SIG-M5 treated with dmso at 0.1 percent for 504 hours (cell line): ENCODE measurements around the gene TSEN2.
A peak's percentile ranks its signal among the peaks of the same experiment; 100 is the strongest.
"Not testable (repeated sequence)": the region's sequence is repeated elsewhere in the genome, so short reads cannot be mapped to it uniquely, and the experiment has no call there.

Experiments used
- DNase-seq: peaks from one replicate; lab custom pipeline; 2025; ENCODE audit not compliant: unreplicated experiment; lab: John Stamatoyannopoulos, UW

Gene TSEN2

DNA sequence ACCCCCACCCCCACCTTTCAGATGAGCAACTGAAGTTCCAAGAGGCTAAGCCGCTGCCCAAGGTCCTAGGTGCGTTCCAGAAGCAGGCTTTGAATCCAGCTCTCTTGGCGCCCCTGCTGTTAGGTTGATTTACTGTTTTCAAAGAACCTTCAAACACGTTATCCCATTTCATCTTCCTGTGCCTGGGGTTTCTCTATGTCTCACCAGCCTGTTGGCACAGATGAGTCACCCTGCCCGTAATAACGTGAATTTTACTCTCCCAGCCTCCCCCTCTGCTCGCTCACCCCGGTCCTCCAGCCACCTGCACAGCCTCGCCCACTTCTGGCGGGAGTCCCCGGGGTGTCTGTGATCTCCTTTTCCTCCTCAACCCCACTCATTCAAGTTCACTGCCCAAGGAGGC, 13.0 kb upstream of the TSEN2 start:
- DNase-seq = peak; percentile 58

DNA sequence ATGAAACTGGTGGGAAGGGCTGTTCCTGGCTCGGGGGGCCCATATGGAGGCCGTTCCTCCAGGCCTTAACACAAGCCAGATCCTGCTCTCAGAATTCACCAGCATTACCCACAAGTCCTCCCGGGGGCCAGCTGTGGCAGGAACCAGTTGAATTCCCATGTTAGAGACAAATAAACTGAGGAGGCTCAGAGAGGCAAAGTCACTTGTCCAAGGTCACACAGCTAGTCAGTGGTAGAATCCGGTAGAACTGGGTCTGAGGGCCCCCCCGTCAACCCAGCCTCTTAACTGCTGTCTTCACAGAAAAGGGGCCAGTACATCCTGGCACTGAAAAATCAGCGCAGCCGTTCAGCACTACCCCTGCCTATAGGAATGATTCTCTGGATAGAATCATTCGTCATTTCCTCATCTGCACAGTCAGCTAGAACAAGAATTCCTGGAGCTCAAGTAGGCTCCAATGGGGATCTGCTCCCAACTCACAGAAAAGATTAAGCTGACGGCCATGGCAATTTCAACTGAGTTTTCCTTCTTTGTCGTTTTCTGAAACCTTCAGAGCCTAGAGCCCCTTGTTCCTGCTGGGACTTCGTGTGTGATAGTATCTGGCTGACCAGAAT, 12.2 kb upstream of the TSEN2 start:
- no peak for DNase-seq

DNA sequence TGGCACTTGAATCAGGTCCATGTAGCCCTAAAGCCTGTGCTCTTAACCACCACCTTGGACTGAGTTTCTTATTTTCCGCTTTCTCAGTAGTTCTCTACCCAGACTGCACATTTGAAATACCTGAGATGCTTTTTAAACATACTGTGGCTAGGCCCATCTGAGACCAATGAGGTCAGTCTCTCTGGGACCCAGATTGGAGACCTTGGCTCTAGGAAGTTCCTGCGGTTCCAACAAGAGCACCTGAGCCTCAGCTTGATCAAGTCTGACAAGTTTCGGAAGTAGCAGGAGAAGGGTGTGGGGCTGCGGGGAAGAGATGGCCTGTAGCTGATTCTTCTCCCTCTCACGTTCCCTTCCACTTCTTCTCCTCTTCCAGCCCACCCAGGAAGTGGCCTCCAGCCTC, 11.5 kb upstream of the TSEN2 start:
- no peak for DNase-seq

DNA sequence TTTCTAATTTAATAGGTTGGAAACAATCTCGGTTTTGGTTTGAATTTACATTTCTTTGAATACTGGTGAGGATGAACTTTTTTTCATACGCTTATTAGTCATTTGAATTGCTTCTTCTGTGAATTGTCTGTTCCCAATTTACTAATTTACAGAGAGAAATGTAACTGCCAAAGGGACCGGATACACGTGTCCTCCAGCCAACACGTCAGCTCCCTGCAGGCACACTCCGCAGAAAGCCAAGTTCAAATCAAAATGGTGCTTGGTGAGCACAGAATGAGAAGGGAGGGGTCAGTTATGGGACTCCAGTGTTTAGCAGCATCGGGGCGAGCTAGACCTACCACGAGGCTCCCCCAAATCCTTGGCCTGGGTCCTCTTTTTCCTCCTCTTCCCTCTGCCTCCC, 10.8 kb upstream of the TSEN2 start:
- no peak for DNase-seq

DNA sequence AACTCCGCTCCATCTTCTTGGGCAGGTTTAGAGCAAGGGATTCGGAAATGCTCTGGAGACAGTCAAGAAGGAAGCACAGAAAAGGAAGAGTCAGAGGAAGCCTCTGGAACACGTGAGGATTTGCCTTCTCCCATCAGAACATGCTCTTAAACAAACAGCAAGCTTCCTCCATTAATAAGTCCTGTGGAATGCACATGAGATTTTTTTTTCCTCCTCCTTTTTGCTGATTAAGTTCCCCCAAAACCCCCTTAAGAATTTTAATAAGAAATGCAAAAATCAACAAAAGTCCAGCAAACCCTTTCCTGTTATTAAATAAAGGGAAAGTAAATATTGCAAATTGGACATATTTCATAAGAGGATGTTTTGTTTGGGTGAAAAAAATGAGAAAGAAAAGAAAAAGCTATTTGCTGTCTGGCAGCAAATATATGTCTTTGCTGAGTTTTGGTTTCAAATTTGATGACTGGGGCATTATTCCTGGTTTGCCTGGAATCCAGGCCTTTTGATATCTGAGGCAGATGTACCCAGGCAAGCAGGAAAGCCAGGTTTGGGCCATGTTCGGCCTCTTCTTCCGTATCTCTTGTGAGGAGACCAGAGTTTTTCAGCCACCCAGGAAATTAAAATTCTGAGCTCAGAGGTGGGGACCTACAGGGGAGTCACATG, 7.9 kb upstream of the TSEN2 start:
- no peak for DNase-seq

DNA sequence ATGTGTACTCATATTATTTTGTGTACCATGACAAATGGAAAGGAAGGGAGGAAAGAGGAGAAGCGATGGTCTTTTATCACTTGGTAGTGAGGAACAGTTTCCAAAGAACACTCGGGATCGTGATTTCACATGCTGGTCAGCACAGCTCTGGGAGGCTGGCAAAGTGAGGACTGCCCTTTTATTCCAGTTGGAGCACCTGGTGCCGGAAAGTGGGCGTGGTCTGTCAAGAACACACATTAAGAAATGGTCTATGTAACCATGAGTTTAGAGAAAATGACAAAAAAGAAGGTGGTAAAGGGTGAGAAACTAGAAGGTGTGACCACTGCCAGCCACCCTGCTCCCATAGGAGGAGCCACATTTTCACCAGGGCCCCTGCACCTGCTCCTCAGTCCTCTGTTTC, 7.0 kb upstream of the TSEN2 start:
- no peak for DNase-seq

DNA sequence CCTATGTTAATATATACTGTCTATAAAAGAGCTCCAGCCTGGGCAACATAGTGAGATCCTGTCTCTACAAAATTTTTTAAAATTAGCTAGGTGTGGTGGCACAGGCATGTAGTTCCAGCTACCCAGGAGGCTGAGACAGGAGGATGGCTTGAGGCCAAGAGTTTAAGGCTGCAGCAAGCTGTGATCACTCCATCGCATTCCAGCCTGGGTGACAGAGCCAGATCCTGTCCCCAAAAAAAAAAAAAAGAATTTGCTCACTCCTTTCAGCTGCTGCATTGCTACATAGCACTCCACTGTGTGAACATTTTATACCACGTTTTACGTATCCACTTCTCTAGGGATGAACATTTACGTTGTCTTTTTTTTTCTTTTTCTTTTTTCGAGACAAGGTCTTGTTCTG, 6.0 kb upstream of the TSEN2 start:
- no peak for DNase-seq

DNA sequence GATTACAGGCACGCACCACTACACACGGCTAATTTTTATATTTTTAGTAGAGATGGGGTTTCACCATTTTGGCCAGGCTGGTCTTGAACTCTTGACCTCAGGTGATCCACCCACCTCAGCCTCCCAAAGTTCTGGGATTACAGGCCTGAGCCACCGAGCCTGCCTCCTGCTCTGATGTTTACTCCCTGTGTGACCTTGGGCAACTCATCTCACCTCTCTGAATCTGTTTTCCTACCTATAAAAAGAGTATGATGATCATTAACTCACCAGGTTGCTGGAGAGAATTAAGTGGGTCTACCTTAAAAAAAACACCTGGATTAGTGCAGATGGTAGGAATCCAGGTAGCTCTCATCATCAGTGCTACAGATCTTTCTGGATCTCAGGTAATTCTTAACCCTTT, 5.1 kb upstream of the TSEN2 start:
- DNase-seq = not testable (repeated sequence)

DNA sequence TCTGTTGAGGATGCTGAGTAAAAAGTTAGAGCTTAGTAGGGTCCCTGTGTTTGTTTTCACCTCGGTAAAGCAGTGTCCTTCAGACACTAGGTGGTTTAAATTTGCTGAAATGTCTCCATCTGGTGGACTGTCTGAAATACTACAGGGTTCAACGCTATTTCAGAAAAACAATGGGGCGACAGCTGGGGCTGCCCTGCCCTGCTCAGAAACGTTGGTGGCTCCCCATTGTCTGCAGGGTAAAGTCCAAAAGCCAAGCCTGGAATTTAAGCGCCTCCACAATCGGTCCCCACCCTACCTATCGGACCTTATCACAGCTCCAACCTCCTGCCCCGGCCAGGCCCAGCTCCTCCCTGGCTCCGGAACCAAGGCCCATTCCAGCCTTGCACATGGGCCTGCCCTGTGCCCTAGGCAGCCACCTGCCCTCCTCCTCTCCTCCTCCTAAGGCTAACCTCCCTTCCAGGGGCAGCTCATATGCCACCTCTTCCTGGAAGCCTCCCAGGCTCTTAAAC, 4.3 kb upstream of the TSEN2 start:
- peak; percentile 77 for DNase-seq

DNA sequence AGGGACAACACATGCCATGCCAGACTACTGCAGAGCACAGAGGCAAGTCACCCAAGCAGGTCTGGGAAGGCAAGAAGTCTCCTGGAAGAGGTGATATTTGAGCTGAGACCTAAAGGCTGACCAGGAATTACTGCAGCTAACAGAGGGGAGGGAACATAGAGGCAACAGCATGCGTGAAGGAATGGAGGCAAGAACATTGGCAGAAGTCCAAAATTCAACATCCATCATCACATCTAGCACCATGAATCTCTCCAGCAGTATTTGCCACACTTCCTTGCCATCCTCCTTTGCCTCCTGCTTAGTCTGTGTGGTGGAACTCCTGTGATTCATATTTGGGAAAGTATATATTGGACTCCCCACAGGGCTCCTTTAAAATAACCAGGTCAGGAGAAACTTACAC, 870 bp upstream of the TSEN2 start:
- no peak for DNase-seq

DNA sequence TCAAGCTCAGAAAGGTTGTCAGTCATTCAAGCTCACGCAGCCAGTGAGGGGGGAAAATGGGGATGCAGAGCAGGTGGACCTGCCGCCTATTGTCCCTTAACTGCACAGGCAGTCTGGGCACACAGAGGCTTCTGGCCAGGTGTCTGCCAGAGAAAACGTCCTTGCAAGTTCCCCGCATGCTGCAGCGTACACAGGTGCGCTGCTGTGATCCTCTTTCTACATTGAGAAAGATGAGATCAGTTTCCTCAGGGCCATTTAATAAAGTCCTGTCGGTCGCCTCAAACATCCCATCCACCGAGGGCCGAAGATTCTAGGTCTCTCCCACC, 445 bp upstream of the TSEN2 start:
- DNase-seq = no peak

DNA sequence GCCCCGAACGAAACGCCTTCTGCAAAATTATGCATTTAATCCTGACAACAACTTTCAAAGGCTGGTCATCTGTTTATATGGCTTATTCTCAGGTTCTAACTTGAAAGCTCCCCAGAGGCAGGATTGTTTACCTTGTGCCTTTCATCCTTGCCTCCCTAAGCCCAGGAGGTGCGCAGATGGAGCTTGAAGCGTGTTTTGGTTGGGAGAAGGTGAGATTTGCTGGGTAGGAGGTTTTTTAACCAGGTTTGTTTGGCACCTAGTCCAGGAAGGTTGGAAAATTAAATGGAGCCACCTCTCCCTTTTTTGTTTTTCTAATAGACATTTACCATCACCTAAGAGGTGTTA, 675 bp downstream of the TSEN2 start:
- no peak for DNase-seq

DNA sequence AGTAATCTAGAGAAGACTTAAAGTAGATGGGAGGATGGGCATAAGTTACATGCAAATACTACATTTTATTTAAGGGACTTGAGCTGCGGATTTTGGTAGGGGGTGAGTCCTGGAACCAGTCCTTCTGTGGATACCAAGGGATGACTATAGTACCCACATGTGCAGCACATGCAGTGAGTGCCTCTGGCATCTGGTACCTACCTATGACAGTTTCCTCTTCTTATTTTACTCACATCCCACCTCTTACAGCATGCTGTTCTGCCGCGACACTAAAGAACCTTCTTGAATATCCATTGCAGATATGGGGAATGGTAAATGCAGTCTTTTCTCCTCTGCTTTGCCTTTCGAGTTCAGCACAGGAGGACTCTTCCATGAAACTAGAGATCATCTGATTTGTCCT, 1.7 kb downstream of the TSEN2 start:
- DNase-seq = no peak

DNA sequence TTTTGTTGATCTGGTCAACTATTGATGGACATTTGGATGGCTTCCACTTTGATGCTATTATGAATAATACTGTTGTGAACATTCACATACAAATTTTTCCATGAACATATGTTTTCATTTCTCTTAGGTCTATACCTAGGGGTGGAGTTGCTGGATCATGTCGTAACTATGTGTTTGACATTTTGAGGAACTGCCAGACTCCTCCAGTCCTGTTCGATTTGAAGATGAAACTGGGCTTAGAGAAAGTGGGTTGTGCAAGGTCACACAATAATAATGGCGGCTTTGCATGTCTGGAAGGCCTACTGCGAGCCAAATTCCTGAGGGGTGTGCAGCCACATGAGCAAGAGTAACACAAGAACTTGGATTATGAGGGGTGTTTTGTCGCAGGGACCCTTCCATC, 2.6 kb downstream of the TSEN2 start:
- peak; percentile 96 for DNase-seq

DNA sequence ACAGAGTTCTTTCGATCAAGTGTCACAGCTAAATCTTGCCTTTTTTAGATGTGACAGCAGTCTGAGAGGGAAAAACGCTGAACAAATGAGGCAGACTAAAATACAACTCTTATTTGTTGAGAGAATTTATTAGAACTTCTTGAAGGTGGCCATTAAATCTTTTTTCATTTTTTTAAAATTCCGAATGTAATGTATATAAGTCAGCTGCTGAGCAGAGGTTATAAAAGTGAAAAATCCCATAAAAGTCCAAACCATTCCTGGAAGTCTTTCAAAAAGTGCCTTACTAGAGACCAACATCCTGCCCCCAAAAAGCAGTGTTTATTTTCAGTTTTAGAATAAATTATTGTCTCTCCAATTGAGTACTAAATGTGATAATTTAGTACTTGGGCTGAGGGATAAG, 3.1 kb downstream of the TSEN2 start:
- DNase-seq = no peak

DNA sequence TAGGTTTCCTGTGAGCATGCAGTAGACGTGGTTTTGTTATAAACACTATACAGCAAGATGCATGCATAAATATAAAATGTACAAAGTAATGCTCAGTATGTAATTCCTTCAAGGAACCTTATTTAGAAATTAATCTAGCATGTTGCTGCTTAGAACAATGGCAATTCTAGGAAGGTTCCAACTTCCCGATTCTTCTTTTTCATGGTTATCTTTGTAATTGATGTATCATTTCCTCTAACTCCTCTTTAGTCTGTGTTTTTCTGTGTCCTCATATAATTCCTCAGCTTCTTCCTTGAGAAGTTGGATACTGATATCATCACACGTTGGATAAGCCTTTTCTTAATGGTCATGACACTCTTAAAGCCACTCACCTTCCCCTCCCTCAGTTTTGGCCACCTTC, 3.5 kb downstream of the TSEN2 start:
- no peak for DNase-seq

DNA sequence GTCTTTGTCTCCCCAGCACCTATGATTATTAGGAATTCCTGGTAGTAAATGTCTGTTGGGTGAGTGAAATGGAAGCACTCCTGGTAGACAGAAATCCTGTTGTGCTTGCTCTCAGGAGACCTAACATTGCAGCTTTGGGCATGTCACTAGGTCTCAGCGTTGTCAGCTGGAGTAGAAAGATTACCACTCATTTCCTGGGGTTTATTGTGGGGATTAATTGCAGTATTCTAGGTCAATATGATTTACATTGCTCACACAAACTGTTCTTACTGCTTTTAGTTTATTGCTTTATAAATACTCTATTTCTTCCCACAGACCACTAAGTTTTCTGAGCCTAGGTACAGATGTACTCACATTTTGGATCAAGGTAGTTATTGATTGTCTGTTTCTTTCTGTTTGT, 5.1 kb downstream of the TSEN2 start:
- no peak for DNase-seq

DNA sequence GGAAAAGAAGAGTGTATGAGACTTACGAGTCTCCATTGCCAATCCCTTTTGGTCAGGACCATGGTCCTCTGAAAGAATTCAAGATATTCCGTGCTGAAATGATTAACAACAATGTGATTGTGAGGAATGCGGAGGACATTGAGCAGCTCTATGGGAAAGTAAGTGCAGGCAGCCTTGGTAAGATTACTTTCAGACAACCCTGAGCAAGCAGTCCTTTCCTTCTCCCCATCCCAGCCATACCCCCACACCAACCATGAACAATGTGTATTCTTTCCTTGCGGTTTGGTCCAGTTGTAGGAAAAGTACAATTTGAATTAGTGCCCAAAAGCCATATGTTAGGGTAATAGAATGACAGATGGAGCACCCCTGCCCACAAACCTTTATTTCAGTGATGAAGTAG, 5.6 kb downstream of the TSEN2 start:
- no peak for DNase-seq

DNA sequence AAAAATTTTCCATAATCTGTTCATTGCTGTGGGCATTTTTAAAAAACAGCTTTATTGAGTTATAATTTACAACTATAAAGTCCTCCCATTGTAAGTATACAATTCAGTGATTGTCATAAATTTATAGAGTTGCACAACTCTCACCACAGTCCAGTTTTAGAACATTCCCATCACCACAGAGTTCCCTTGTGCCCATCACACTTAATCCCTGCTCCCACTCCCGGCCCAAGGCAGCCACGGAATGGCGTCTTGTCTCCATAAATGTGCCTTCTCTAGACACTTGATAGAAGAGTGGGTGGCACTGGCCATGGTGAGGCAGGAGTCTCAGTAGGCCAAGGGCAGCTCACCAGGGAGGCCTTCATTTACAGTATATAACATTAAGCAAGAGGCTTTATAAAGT, 6.3 kb downstream of the TSEN2 start:
- no peak for DNase-seq

DNA sequence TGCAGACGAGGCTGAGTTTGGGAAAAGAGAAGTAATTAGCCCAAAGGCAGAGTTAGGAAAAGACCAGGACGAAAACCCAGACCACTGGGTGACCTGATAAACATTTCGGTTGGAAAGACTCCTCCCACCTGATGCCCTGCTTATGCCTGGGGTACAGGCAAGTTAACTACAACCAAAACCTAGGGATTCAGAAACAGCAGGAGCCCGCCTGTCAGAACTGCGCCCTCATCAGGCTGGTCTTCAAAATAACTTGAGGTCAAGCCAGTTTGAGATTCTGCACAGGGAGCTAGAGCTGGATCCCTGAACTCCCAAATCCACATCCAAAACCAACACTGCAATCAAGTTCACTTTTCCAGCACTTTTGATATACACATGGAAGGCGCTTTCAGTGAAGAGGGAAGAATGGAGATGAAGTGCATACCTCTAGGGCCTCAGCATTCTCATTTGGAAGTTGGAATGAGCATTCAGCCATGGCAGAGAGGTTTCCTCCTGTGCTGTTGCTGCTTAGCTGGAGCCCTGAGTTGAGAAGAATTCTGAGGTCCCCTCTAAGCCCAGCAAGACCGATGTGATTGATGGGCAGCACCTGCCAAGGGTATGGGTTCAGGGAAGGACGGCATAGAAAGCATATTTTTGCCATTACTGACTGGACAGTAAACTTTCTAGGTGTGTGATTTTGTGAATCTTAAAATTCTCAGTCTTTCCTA, 11.6 kb downstream of the TSEN2 start:
- DNase-seq = no peak

DNA sequence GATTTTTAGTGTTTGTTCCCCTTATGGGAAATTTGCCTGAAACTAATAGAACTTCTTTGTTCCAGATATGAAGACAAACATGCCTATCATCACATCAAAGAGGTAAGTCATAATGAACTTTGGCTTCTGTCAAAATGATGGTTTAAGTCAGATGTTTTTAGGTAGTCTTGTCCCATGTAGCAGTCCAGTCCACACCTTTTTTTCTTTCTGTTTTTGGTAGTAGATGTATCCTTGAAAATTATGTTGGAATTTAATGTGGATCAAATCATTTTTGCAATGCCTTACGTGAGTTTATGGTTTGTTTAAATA, 12.1 kb downstream of the TSEN2 start:
- DNase-seq = no peak

DNA sequence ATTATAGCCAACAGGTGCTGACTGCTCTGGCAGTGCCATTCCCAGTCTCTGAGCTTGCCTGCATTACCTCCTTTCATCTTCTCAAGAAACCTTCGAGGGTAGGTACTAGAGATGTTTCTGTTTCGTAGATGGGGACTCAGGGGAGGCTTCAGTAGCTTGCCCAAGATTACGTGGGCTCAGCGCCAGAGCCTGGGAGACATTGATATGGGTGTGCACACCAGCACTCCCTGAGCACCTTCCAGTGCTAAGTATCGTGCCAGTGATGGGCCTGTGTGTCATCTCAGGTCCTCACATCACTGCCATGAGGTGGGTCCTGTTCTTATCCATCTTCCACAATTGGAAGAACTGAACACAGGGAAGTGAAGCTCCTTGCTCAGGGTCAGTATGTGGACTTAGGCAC, 15.2 kb downstream of the TSEN2 start:
- no peak for DNase-seq
